ENCODE measurements around the gene P2RX7.

The P2RX7 gene

DNA sequence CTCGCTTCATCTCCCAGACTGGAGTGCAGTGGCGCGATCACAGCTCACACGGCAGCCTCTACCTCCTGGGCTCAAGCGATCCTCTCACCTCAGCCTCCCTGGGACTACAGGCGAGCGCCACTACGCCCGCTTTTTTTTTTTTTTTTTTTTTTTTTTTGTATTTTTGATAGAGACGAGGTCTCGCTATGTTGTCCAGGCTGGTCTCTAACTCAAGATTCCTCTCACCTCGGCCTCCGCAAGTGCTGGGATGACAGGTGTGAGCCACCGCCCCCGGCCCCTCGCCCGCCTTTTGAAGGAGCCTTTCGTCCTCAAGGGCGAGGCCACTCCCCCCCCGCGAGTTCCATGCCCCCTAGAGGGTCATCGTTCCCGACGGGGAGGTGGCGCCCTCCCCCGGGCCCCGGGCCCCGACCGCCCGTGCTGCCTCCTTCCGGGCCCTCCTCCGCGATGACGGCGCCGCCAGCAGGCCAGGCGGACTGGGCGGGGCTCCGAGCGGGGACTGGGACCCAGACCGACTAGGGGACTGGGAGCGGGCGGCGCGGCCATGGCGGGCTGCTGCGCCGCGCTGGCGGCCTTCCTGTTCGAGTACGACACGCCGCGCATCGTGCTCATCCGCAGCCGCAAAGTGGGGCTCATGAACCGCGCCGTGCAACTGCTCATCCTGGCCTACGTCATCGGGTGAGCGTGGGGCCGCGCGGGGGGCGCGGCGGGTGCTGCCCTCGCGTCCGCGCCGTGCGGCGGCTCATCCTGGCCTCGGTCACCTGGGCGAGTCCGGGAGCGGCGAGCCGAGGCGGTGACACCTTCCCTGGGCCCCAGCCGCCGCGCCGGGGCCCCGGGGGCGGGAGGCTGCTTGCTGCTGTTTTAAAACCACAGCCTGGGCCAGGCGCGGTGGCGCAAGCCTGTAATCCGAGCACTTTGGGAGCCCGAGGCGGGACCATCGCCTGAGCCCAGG is 77.2 kb downstream of the P2RX7 start, which contains the start of gene P2RX4:
Gene P2RX4 (plus strand): TSS at position 506 of the 949 bp plus-strand sequence. CDS start 36 bp downstream, at position 542.
- TF ChIP-seq, protein P1, sequence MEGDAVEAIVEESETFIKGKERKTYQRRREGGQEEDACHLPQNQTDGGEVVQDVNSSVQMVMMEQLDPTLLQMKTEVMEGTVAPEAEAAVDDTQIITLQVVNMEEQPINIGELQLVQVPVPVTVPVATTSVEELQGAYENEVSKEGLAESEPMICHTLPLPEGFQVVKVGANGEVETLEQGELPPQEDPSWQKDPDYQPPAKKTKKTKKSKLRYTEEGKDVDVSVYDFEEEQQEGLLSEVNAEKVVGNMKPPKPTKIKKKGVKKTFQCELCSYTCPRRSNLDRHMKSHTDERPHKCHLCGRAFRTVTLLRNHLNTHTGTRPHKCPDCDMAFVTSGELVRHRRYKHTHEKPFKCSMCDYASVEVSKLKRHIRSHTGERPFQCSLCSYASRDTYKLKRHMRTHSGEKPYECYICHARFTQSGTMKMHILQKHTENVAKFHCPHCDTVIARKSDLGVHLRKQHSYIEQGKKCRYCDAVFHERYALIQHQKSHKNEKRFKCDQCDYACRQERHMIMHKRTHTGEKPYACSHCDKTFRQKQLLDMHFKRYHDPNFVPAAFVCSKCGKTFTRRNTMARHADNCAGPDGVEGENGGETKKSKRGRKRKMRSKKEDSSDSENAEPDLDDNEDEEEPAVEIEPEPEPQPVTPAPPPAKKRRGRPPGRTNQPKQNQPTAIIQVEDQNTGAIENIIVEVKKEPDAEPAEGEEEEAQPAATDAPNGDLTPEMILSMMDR (IDR thresholded peaks at IDR 0.05; ENCODE audit: insufficient read depth, missing control alignments), result peak; percentile 30
- FAIRE-seq (no peak), DNase-seq (ENCODE audit: insufficient read length, low spot score) (peak; percentile 63)

- no peak for DNase-seq (ENCODE audit: insufficient read length, low spot score)
- TF ChIP-seq, protein P1 (IDR thresholded peaks at IDR 0.05; ENCODE audit: insufficient read depth, missing control alignments), result no peak
- no peak for FAIRE-seq
Measured at GRCh38 chr12:121212875-121213274, 80.2 kb downstream of the P2RX7 start.

- TF ChIP-seq, protein P1 (IDR thresholded peaks at IDR 0.05; ENCODE audit: insufficient read depth, missing control alignments), result no peak
- no peak for FAIRE-seq
- DNase-seq (ENCODE audit: insufficient read length, low spot score), result no peak
Measured at GRCh38 chr12:121214166-121214777, 81.6 kb downstream of the P2RX7 start.

GRCh38 chr12:121214855-121215745 is 82.4 kb downstream of the P2RX7 start:
- DNase-seq (ENCODE audit: insufficient read length, low spot score) (no peak), FAIRE-seq (no peak)
- TF ChIP-seq, protein P1 (IDR thresholded peaks at IDR 0.05; ENCODE audit: insufficient read depth, missing control alignments), result no peak

DNA sequence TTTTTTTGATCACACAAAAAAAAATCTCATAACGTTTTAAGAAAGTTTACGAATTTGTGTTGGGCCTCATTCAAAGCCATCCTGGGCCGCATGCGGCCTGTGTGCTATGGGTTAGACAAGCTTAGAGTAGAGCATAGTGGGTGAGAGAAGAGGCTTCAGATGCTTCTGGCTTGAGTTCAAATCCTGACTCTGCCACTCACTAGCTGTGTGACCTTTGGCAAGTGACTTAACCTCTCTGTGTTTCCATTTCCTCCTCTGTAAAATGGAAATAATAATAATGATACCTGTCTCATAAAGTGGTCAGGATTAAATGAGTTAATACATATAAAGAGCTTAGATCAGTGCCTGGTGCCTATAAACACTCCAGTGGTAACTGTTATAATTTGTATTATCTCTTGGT is 83.4 kb downstream of the P2RX7 start:
- FAIRE-seq, result no peak

GRCh38 chr12:121217063-121217462 is 84.4 kb downstream of the P2RX7 start:
- TF ChIP-seq, protein P1 (IDR thresholded peaks at IDR 0.05; ENCODE audit: insufficient read depth, missing control alignments), result no peak
- DNase-seq (ENCODE audit: insufficient read length, low spot score) (no peak), FAIRE-seq (no peak)

More for the DNA sequence above, 83.4 kb downstream of the P2RX7 start:
- TF ChIP-seq, protein P1 (IDR thresholded peaks at IDR 0.05; ENCODE audit: insufficient read depth, missing control alignments), result no peak
- DNase-seq (ENCODE audit: insufficient read length, low spot score), result no peak

Measured in D721Med (cell line).